GM12872 (cell line): ENCODE data around the gene BCL11B.

Experiments used
- CTCF ChIP-seq: IDR thresholded peaks from 3 replicates; pipeline ENCODE4 v1.5.1; 2011; ENCODE audit warnings: low read depth, mild to moderate bottlenecking, low read length, moderate library complexity; ENCODE audit not compliant: insufficient read depth

Gene BCL11B

DNA sequence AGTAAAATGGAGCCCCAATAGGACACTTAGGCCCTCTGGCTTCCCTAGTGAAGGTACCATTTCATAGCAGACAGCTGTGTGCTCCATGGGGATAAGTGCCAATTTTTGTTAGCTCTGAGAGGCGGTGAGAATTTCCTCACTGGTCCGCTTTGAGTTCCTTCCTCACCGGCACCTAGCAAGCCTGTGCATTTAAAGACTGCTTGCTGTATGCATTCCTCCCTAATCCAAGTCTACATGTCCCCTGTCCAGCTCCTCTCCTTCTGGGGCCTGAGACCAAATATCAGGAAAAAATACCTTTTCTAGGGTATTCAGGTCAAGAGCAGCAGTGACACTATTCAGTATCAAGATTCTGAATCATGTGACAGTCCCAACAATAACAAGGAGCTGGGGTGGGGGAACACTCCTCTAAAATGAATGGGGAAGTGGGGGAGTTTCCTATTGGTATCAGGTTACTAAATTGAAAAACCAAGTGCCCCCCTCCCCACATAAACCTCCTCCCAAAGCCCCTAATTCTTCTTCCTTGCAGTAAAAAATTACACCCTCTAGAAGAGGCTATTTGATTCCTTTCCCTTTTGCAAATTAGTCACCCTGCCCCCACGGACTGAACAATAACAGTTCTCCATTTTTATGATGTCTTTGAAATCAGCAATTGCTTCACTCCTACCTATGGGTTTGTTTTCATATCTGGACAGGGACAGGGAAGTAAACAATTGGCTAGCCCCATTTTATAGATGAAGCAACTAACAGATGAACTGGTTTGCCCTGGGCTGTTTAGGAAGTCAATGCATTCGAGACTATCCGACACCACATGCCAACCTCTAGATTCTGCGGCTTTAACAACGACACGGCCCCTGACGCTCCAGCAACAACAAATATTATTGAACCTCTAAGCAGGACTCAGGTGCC, 28.9 kb downstream of the BCL11B start:
- TF ChIP-seq CTCF = no peak

- no peak for TF ChIP-seq CTCF
Observed at GRCh38 chr14:99242238-99242637, 29.8 kb downstream of the BCL11B start.

- no peak for TF ChIP-seq CTCF
Observed at GRCh38 chr14:99241325-99242010, 30.5 kb downstream of the BCL11B start.

DNA sequence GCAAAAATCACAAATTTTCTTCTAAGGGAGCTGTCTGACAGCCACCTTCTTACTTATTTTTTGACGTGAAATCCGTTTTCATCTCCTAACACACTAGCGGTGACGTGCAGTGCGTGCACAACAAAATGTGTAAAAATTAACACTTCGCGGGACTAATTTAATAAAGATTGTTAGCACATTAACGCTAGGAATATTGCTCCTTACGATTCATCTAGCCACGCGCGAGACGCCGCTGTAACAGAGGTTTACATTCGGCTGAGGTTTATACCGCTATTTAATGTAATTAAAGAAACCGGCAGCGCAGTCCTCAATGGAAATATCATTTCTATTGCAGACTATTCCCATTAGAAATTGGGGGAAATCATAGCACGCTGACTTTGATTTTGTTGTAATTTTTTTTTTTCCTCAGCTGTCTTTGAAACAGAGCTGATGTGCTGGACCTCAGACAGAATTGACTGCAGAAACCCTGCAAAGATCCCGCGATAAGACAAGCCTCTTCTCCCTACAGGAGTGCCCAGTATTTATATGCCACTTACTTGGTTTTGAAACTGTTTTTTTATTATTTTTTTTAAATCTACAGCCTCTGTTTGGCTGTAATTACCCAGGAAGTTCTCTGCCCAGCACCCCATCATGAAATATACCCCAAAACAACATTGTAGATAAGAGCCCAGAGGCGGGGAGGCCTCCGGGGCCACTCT, 31.2 kb downstream of the BCL11B start:
- TF ChIP-seq CTCF = no peak

GRCh38 chr14:99239661-99240092, 32.3 kb downstream of the BCL11B start:
- no peak for TF ChIP-seq CTCF

- TF ChIP-seq CTCF = no peak
Observed at GRCh38 chr14:99238216-99238615, 33.8 kb downstream of the BCL11B start.

DNA sequence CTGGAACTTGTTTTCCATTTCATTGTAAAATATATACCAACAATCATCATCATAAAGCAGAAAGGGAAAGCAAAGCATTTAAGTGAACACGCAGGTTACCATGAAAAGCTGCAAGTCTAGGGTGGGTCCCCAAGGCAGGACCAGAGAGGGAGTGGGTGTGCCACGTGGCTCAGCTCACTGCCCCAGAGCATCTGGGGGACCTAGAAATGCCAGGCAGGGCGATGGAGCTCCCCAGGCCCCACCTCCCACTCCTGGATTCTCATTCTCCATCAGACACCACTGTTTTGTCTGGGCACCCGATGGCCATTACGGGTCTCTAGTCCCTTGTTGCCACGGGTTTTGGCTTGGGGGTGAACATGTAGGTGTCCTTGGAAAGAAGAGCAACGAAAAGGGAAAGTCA, 34.7 kb downstream of the BCL11B start:
- no peak for TF ChIP-seq CTCF
